Esophagus muscularis mucosa (tissue), 4 donors: ENCODE data around the gene ADGRV1.

Source experiments
- EP300 ChIP-seq: sonication (generic); formaldehyde crosslinking; IDR thresholded peaks from one replicate; pipeline ENCODE4 v1.6.1; 2017; ENCODE audit warnings: antibody characterized with exemption
- POLR2A ChIP-seq: fragments of 450-650 bp; IDR thresholded peaks from one replicate; pipeline ENCODE4 v1.6.1; 2017; ENCODE audit warnings: antibody characterized with exemption, moderate library complexity, mild to moderate bottlenecking, low read depth
- POLR2AphosphoS5 ChIP-seq, 2 donors: sonication (generic); formaldehyde crosslinking; IDR thresholded peaks; one replicate each; pipeline ENCODE4 v1.6.1; 2017; ENCODE audit warnings: antibody characterized with exemption in 2 of 2
- TF ChIP-seq, protein P1 (sequence below), 3 experiments: fragments of 200-600 bp in 2 of 3; fragments of 450-650 bp in 1 of 3; sonication (generic) in 2 of 3; IDR thresholded peaks; one replicate each; pipeline ENCODE4 v1.5.1; 2017 to 2019; ENCODE audit warnings: antibody characterized with exemption in 3 of 3, mild to moderate bottlenecking in 2 of 3, moderate library complexity in 1 of 3

- TF ChIP-seq POLR2A, result no peak
- TF ChIP-seq, protein P1, sequence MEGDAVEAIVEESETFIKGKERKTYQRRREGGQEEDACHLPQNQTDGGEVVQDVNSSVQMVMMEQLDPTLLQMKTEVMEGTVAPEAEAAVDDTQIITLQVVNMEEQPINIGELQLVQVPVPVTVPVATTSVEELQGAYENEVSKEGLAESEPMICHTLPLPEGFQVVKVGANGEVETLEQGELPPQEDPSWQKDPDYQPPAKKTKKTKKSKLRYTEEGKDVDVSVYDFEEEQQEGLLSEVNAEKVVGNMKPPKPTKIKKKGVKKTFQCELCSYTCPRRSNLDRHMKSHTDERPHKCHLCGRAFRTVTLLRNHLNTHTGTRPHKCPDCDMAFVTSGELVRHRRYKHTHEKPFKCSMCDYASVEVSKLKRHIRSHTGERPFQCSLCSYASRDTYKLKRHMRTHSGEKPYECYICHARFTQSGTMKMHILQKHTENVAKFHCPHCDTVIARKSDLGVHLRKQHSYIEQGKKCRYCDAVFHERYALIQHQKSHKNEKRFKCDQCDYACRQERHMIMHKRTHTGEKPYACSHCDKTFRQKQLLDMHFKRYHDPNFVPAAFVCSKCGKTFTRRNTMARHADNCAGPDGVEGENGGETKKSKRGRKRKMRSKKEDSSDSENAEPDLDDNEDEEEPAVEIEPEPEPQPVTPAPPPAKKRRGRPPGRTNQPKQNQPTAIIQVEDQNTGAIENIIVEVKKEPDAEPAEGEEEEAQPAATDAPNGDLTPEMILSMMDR (IDR thresholded peaks at IDR 0.05), result no peak
- TF ChIP-seq POLR2AphosphoS5 (IDR thresholded peaks at IDR 0.05), result no peak
- no peak for TF ChIP-seq EP300
These were observed 409.7 kb downstream of the ADGRV1 start for GRCh38 chr5:90968319-90968718.
